HG03045 (cell line): ENCODE measurements around the gene TM4SF18.
"Not testable (repeated sequence)": the region's sequence is repeated elsewhere in the genome, so short reads cannot be mapped to it uniquely, and the experiment has no call there.

Experiments used
- ATAC-seq: cut with Tn5 transposase; IDR thresholded peaks from one replicate; pipeline ENCODE4 v1.9.1; 2021; ENCODE audit warnings: mild to moderate bottlenecking, moderate library complexity; ENCODE audit not compliant: unreplicated experiment

TM4SF18 gene

DNA sequence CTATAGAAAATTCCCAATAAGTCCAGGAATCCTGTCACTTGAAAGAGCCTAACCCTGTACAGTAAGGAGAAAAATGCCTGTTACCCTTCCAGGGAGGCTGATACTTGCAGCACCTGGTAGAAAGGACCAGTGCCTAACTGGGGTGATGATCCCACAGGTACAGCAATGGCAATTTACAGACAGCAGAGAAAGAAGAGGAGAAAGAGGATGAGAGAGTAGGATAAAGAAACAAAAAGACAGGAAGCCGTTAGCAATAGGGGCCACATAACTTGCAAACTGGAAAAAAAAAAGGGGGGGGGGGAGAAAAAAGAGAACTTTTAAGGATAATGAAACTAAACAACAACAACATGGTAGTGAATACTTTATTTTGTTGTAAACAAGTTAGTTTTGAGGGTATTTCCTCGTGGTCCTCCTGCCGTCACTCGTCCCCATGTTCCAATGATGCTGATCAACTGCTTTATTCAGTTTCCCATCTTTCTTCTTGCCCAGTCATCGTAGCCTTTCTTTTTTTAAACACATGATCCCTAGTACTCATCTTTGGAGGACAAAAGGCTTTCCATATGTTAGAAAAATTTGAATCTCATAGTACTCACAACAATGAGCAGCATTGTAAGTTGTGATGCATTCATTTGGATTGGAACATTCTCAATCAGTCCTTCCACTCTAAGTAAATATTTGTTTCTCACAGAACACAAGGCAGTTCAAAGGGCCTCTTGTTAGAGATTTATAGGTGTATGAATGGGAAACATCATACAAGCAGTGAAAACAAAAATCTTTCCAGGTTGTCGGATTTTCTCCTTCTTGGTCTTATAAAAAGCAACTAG, 35.5 kb upstream of the TM4SF18 start:
- ATAC-seq, result no peak

GRCh38 chr3:149368201-149368673, 34.8 kb upstream of the TM4SF18 start:
- ATAC-seq, result no peak

DNA sequence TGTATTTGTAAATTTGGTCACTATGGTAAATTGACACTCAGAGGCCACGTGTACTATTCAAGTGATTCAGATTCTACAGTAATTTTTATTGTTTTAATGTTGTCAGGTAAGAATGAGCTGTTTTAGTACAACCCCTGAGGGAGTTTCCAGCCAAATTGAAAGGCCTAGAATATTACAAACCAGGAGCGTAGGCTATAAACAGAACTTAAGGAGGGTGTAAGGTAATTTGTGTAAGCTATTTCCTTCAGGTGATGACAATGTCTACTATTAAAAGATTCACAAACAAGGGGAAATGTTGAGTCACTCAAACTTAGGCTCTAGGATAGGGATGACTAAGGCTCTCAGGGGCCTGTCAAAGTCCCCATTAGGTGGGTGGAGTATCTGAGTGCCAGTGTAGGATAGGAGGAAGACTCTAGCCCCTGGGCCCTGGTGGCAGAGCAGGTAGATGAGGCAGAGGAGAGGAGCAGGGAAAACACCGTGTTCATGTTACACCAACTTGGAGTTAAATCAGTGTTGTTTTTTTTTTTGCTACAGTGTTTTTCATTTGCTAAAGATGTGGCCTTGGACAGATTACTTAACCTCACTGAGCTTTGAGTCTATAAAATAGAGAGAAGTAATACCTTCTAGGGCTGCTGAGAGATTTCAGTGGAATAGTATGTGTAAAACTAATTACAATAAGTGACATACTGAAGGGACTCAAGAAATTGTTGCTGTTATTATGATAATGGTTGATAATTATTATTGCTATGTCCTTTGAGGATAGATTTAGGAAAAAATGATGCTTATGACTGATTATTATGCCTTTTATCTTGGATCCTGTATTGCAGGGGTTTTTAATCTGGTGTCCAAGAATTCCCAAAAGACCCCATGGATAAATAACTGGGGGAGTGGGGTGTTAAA, 33.8 kb upstream of the TM4SF18 start:
- ATAC-seq, result no peak

DNA sequence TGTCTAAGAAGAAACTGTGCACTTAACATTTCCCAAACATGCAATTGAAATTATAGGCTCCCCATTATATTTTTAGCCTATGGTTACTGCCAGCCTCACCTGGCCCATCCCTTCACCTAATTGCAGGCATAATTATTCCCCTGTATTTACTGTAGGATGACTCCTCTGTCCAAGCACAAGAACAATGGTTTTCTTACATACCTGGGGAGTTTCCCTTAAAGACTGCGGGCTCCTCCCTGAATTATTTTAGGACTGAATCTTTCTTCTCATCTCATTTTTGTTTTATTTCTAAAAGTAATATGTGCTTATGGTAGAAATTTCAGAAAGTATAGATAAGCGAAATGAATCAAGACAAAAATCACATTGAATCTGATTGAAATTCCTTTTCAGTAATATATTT, 32.6 kb upstream of the TM4SF18 start:
- ATAC-seq, result no peak

- ATAC-seq, result no peak
Observed at GRCh38 chr3:149364624-149365023, 31.2 kb upstream of the TM4SF18 start.

DNA sequence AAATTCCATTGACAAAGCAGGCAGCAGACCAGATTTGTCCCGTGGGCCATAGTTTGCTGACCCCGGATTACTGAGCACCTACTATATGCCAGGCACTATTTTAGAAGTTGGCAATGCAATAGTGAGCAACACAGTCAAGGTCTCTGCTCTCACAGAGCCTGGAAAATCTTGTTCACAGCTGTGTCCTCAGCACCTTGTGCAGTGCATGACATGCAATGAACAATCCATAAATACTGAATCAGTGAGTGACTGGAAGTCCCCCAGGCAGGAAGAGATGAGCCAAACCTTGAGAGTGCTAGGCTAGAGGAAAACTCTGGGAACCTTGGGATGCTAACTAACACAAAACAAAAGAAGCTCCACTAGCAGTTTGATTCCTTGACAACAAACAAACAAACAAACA, 29.6 kb upstream of the TM4SF18 start:
- ATAC-seq, result no peak

DNA sequence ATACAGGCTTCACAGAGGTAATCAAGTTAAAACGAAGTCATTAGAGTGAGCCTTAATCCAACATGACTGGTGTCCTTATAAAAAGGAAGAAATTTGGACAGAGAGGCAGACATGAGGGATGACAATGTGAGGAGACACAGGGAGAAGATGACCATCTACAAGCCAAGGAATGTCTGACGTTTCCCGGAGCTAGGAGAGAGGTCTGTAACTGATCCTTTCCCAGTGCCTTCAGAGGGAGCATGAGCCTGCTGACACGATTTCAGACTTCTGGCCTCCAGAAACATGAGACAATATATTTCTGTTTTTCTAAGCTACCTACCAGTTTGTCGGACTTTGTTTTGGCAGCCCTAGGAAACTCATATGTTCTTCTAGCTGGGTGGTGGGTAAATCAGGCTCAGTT, 28.9 kb upstream of the TM4SF18 start:
- no peak for ATAC-seq

GRCh38 chr3:149356630-149357029, 23.2 kb upstream of the TM4SF18 start:
- ATAC-seq, result no peak

DNA sequence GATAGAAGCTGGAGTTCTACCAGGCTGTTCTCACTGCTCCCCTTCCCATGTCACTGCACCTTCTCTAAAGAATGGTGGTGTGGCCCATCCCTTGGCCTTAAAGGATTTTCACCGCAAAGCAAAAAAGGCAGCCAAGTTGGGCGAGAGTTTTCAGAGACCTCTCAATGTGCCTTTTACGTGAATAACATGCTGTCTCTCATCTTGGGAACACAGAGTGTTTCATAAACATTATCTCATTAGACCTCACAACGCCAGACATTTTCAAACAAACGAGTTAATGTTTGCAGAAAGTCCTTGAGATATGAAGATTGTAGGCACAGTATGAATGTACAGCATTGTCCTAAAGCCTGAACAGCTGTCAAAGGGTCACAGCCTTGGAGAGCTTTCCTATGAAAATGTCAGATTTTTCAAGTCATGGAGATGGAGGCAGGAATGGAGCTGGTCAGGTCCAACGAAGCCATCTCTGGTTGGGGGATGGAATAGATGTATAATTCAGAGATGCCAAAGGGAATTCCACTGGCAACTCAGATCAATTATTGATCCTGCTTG, 22.7 kb upstream of the TM4SF18 start:
- no peak for ATAC-seq

DNA sequence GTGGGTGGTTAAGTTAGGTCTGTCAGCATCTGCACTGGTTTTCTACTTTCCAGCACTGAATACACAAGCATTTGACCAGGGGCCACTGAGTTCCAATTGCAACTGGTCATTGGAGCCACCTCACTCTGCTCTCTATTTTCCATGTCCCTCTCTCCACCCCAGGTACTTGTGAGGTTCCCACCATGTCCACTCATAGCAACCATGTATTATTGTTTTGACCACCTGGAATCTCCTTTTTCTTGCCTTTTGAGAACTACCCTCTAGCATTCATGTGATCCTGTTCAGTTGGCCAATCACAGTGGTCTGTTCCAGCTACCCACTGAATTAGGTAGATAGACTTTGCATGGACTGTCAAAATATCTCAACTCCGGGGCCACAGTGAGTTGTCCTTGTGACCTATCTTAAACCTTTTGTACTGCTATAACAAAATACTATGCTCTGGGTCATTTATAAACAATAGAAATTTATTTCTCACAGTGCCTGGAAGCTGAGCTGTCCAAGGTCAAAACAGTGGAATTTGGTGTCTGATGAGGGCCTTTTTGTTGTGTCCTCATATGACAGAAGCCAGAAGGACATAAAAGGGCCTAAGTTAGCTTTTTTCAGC, 20.2 kb upstream of the TM4SF18 start:
- ATAC-seq, result no peak

DNA sequence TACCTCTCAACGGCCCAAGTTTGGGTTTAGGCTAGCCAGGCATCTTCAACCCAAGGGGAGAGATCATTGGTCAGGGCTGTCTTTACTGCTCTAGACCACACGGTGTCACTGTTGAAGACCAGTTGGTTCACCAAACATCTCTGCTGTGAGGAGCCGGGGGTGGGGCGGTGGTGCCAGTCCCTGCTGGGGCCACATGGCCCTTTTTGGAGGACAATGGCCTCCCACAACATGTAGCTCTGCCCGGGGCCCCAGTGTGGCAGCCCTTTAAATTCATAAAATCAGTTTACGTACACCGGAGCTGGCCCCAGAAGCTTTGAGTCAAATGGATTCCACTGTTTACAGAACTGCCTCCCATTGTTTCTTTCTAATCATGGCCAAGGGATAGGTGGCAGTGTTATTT, 19.1 kb upstream of the TM4SF18 start:
- ATAC-seq, result peak; percentile 84

- no peak for ATAC-seq
Observed at GRCh38 chr3:149343951-149344350, 10.5 kb upstream of the TM4SF18 start.

GRCh38 chr3:149342413-149343380, 9.3 kb upstream of the TM4SF18 start:
- ATAC-seq, result no peak

DNA sequence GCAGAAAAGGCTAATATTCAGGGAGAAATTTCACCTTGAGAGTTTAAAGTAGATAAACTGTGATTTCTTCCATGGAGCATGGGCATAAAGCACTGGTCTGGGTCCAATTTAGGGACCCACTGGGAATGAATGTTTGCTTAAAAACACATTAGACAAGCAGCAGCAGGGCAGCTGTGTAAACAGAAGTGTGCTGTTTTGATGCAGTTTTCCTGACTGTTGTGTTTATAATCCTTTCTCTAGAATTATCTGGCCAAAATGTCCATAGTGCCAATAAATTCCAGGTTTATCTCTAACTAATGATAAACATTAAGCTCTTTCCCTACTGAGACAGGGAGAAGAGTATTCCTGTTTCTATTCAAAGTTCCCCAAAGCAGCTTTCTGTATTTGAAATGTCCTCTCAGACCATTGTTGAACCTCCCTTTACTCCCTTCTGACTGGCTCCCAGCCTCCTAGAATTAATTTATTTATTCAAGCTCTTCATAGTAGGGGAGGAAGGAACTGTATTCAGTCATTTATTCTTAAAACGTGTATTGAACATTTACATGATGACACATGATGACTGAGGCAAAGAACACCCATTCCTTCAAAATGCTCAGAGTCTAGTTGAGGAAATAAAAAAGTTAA, 7.0 kb upstream of the TM4SF18 start:
- ATAC-seq, result no peak

- ATAC-seq, result no peak
Observed at GRCh38 chr3:149339931-149340309, 6.5 kb upstream of the TM4SF18 start.

GRCh38 chr3:149337486-149337885, 4.0 kb upstream of the TM4SF18 start:
- not testable (repeated sequence) for ATAC-seq

GRCh38 chr3:149336925-149337324, 3.5 kb upstream of the TM4SF18 start:
- ATAC-seq, result no peak

- no peak for ATAC-seq
Observed at GRCh38 chr3:149332771-149333170, 665 bp downstream of the TM4SF18 start.

DNA sequence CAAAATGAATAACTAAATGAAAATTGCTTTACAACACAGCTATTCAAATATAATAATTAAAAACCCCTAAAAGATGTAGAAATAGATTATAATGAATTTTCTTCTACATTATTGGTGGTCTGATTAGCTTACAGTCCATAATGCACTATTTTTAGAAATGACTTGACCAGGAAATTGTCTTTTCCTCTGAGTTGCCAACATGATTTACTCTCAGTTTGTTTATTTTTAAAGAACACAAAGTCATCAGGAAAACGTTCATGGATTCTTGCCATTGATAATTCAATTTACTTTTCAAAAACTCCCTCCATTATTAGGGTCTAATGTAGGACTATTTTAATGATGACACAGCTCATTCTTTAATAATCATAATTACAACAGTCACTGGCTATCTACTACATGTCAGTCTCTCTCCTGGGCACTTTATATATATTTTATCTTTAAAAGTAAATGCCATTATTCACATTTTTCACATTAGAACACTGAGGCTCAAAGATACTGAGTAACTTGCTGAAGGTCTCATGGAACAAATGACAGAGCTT, 1.1 kb downstream of the TM4SF18 start:
- no peak for ATAC-seq
